GOT3 (cell line): ENCODE measurements around the gene TBC1D1.
"Not testable (repeated sequence)": the region's sequence is repeated elsewhere in the genome, so short reads cannot be mapped to it uniquely, and the experiment has no call there.

Experiments
- DNase-seq: peaks from one replicate; lab custom pipeline; 2025; ENCODE audit warnings: mixed read lengths; lab: John Stamatoyannopoulos, UW

TBC1D1 gene

GRCh38 chr4:37966044-37966443, 75.2 kb downstream of the TBC1D1 start:
- no peak for DNase-seq

DNA sequence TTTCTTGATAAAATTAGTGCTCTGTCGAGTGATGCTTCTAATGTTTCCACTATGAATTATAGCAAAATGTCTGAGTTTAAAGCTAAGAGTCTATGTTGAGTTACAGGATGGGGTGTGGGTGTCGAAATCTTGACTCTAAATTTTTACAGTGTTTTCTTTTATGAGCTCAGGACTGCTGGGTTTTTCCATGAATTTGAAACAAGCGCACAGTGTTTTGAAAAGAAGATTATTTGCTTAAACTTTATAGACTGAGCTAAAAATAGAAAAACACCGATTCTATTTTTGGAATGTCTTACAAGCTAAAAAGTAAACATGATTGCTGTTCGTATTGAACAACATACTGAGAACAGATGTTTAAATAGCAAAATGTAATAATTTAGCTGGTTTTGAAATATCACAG, 76.9 kb downstream of the TBC1D1 start:
- DNase-seq = no peak

- no peak for DNase-seq
Measured at GRCh38 chr4:37968747-37969146, 77.9 kb downstream of the TBC1D1 start.

- DNase-seq = peak; percentile 7
Measured at GRCh38 chr4:37970702-37971101, 79.8 kb downstream of the TBC1D1 start.

- no peak for DNase-seq
Measured at GRCh38 chr4:37971202-37971601, 80.3 kb downstream of the TBC1D1 start.

GRCh38 chr4:37973441-37973840, 82.6 kb downstream of the TBC1D1 start:
- no peak for DNase-seq

GRCh38 chr4:37975321-37975822, 84.5 kb downstream of the TBC1D1 start:
- not testable (repeated sequence) for DNase-seq

DNA sequence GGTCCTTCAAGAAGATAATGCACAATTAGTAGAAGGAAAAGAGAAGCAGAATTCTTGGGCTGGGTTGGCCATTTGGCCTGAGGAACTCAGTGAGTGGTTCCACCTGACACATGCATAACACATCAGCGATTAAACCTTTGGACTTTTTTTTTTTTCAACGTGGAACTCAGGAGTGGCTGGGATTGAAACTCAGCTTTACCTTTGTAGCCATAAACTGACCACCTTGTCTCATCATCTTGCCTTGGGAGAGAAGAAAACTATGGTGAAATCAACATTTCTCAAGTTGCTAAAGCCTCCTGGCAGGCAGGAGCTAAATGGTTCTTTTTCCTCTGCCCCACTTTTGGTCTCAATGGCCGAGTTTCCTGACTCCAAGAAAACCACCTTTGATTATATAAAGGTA, 85.6 kb downstream of the TBC1D1 start:
- no peak for DNase-seq

- peak; percentile 10 for DNase-seq
Measured at GRCh38 chr4:37976991-37977470, 86.1 kb downstream of the TBC1D1 start.

- DNase-seq = peak; percentile 7
Measured at GRCh38 chr4:37977471-37978247, 86.8 kb downstream of the TBC1D1 start.

- no peak for DNase-seq
Measured at GRCh38 chr4:37978248-37978924, 87.5 kb downstream of the TBC1D1 start.

DNA sequence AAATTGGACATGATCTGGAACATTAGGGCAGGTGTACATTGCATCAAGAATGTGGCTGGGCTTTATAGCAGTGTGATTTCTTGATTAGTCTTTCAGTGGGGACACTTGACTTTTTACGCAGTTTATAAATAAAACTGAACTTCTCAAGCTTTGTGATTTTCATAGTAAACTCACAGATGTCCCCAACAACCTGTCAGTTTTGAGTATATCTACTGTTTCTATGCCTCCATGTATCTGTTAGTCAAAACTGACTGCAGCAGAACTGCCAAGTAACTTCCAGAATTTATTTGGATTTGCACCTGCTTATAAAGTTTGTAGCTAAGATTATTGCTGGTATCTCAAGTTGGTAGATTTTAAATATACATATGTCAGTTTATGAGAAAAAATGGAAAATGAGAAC, 89.4 kb downstream of the TBC1D1 start:
- no peak for DNase-seq

GRCh38 chr4:37981425-37981824, 90.5 kb downstream of the TBC1D1 start:
- DNase-seq = no peak

DNA sequence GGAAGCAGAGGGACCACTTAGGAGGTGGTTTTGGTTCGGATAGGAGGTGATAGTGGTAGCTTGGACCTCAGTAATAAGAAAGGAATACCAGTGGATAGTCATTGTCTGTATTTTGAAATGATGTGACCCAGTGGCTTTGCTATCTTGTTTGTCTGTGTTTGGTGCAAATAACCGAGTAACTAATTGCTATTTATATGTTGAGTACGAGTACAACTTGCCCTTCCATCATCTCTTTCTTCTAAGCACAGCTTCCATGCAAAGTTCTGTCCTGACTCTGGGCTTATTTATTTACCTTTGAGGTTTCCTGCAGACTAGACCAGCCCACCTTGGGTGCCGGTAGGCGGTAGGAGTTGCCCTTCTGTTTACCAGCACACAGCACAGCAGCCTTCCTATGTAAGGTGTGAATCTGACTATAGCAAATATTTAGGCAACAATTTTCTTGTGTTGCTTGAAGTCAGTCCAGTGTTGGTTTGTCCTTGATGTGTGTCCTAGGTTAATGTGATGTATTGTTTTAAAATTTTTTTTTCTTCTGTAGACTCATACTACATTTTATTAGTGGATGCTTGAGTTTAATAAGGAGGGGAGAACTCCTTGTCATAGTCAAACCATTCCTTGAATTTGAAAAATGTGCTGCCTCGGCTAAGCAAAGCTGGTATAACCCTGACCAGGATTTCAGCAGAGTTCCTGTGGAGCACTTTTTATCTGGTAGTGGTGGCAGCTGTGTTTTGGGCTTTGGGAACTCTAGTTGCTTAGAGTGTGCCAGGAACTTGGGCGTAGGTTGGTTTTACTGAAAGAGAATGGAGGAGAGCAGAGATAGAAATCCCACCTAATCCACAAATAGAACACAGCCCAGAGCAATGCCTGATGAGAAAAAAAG, 91.2 kb downstream of the TBC1D1 start:
- no peak for DNase-seq

DNA sequence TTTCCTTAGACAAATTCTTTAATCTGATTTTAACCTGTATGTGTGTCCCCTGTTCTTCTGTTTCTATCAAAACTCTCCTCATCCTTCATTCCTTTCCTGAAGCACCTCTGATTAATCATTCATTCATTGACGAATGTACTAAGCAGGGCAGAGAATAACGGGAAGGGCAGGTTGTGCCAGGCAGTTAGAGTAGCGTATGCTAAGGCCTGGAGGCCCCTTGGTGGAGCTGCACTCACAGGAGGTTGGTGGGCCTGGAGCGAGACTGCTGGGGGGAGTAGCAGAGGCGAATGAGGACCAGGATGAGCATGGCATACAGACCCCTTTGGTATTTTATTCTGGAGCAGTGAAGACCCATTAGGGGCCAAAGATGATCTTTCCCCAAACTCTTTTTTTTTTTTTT, 91.9 kb downstream of the TBC1D1 start:
- no peak for DNase-seq

- DNase-seq = no peak
Measured at GRCh38 chr4:37983951-37984350, 93.1 kb downstream of the TBC1D1 start.

GRCh38 chr4:37985730-37986275, 94.9 kb downstream of the TBC1D1 start:
- no peak for DNase-seq

DNA sequence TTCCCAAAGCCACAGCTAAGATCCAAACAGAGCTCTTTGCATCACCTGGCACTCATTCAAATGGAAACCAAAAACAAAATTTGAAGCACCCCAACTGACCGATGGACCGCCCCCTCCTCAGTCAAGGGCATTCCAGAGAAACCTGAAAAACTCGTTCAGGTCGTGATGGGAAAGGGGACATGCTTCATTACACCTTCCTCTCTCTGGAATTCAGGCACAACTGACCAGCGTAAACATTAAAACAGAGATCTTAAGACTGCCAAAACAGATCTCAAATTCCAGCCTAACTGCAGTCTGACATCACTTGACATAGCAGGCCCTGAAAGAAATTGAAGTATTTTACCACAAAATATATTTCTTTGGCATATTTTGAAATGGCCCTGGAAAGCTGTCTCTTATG, 97.8 kb downstream of the TBC1D1 start:
- DNase-seq = no peak

DNA sequence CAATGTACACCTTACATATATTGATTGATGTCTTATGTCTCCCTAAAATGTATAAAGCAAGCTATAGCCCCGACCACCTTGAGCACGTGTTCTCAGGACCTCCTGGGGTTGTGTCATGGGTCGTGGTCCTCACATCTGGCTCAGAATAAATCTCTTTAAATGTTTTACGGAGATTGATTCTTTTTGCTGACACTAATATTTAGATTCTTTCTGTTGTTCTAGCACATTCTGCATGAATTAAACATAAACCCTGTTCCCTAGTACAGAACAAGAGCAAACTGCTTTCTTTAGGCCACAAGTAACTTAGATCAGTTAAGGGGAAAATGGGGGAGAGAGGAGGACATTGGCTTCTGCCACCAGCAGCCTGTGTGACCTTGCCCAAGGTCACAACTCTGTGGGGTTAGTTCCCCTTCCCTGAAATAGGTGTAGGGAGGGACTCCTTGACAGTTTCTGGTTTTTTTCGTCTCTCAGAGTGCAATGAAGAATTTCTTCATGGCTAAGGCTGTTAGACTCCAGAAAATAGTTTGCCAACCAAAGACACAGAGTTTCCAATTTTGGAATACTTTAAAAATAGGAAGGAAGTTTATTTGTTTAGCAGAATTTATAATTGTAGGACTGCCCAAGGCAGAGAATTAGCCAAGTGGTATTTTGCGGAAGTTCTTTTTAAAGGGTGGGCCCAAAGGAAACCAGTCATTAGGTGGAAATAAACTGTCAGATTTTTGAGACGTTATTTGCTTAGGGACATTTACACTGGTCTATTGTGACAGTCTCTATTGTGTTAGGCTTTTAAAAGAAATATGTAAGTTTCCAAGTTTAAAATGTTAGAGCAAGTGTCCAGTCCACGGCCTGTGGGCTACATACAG, 98.7 kb downstream of the TBC1D1 start:
- no peak for DNase-seq

- no peak for DNase-seq
Measured at GRCh38 chr4:37990731-37991245, 99.9 kb downstream of the TBC1D1 start.
